Lower leg skin (tissue), 4 donors: ENCODE measurements around the gene GAS7. TPM values are rescaled to one million over a fixed set of nuclear protein-coding genes. Genes with fewer than 3 reads are reported as not detected.

ENCODE experiments used
- DNase-seq, 2 donors: peaks; one replicate each; pipeline ENCODE4 v3.0.0-alpha.2; 2019; ENCODE audit warnings: low spot score in 2 of 2
- H3K4me3 ChIP-seq: fragments of 200-600 bp; sonication (generic); 2 replicates; pipeline ENCODE4 v1.5.1; 2017; ENCODE audit warnings: mild to moderate bottlenecking, low read depth; ENCODE audit not compliant: poor library complexity, severe bottlenecking
- POLR2A ChIP-seq, 2 donors: fragments of 450-650 bp; IDR thresholded peaks; one replicate each; pipeline ENCODE4 v1.6.1; 2016 to 2017; ENCODE audit warnings: antibody characterized with exemption in 2 of 2, mild to moderate bottlenecking in 1 of 2, moderate library complexity in 1 of 2
- WGBS, 2 donors: methylation state at CpG; one replicate each; pipeline ENCODE4 v1.1.5; 2018; 5-methylcytosine and 5-hydroxymethylcytosine counted together
- intact Hi-C: fragments of 100-400 bp; cut with DNase I; formaldehyde crosslinking; loops from one replicate; pipeline ENCODE4 v1.15.0; 2023; ENCODE audit warnings: low total_unique reads
- total RNA-seq, 4 donors: library from RNA; depleted of rRNA; stranded (reverse); fragments of >200 nt; gene quantifications; one replicate each; pipeline ENCODE4 v1.1.0, GENCODE V29; 2016
- TF ChIP-seq, protein P1 (sequence below), 3 donors: fragments of 450-650 bp; IDR thresholded peaks; one replicate each; pipeline ENCODE4 v1.5.1; 2016; ENCODE audit warnings: antibody characterized with exemption in 3 of 3, mild to moderate bottlenecking in 3 of 3, moderate library complexity in 2 of 3

Gene GAS7
- total RNA-seq, 4 donors from 2014 or later, result 97.8 to 148 (median 117) TPM

DNA sequence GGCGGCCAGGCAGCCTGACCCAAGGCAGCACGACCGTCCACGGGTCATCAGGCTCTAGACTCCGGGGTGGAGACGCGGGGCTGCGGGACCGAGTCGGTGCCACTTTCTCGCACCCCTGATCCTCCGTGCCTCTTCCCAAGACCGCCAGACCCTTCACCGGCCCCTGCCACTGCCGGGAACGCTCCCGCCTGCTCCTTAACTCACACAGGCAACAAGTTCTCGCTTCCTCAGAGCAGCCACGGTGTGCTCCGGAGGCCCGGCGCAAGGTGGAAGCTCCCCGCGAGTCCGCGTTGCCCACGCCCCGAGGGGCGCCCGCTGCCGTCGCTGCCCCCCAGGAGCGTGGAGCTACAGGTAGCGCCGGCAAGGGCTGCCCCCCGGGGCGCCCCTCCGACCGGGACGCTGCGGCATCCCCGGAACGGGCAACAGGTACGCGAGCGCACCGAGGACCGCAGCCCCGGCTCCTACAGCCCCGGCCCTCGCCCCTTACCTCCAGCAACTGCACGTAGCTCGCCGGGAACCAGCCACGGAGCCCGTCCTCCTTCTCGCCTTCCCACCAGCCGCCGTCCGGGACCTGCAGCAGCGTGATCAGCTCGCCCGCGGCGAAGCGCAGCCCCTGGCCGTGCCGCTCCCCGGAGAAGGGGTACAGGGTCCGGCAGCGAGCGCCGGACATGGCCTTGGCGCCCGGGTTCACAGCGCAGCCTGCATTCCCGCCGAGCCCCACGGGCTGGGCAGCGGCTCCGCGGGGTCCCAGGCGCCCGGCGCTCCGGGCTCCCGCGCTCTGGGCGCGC lies 491 bp downstream of the GAS7 start:
- no peak for DNase-seq
- intact Hi-C loops, result no loop called here
- peak overlapping the region; percentile 61 for H3K4me3 ChIP-seq
- TF ChIP-seq POLR2A (IDR thresholded peaks at IDR 0.05), result no peak
- TF ChIP-seq, protein P1, sequence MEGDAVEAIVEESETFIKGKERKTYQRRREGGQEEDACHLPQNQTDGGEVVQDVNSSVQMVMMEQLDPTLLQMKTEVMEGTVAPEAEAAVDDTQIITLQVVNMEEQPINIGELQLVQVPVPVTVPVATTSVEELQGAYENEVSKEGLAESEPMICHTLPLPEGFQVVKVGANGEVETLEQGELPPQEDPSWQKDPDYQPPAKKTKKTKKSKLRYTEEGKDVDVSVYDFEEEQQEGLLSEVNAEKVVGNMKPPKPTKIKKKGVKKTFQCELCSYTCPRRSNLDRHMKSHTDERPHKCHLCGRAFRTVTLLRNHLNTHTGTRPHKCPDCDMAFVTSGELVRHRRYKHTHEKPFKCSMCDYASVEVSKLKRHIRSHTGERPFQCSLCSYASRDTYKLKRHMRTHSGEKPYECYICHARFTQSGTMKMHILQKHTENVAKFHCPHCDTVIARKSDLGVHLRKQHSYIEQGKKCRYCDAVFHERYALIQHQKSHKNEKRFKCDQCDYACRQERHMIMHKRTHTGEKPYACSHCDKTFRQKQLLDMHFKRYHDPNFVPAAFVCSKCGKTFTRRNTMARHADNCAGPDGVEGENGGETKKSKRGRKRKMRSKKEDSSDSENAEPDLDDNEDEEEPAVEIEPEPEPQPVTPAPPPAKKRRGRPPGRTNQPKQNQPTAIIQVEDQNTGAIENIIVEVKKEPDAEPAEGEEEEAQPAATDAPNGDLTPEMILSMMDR (IDR thresholded peaks at IDR 0.05), result no peak
- 3 to 5% methylated on average over 4 to 18 of the region's 90 CpGs for WGBS, 2 donors

DNA sequence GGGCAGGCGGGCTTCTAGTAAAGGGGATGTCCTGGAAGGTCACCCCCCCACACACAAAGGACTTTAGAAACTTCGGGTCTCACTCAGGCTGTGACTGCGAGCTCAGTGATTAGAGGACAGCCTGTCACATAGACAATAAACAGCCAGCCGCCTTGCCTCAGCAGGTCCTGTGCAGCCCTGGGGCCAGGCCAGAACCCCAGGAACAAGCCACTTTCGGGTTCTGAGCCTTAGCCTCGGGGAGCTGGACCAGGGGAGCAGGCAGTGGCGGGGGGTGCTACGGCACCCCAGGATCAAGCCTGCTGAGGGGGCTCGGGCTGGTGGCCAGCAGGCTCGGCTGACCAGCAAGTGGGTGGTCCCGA lies 1.1 kb downstream of the GAS7 start:
- no peak for TF ChIP-seq POLR2A (IDR thresholded peaks at IDR 0.05)
- TF ChIP-seq, protein P1 (IDR thresholded peaks at IDR 0.05), result no peak
- WGBS, 2 donors, result 27 to 42% methylated on average over 3 to 6 of the region's 11 CpGs
- DNase-seq, result no peak
- H3K4me3 ChIP-seq, result peak overlapping the region; percentile 61
- intact Hi-C loops, result no loop called here

DNA sequence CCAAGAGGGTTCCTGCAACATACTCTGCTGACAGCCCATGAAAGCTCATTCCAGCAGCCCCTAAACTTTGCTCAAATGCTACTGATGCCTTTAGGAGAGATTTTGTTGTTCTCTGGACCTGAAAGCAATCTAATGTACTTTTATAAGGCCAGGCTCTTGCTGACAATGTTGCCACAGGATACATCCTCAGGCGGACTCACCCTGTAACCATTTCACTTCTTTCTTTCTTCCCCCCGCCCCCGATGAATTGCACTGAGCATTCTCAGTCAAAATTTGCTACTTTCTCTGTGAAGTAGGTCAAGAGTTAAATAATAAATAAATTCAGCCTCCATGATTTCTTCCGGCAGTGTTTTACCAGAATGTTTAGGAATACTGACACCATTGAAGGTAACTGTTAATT lies 1.5 kb downstream of the GAS7 start:
- no peak overlapping the region for H3K4me3 ChIP-seq
- no peak for DNase-seq
- TF ChIP-seq POLR2A (IDR thresholded peaks at IDR 0.05), result no peak
- TF ChIP-seq, protein P1 (IDR thresholded peaks at IDR 0.05), result no peak
- intact Hi-C loops, result no loop called here
- WGBS, 2 donors, result 55 to 65% methylated on average over 4 of the region's 4 CpGs

DNA sequence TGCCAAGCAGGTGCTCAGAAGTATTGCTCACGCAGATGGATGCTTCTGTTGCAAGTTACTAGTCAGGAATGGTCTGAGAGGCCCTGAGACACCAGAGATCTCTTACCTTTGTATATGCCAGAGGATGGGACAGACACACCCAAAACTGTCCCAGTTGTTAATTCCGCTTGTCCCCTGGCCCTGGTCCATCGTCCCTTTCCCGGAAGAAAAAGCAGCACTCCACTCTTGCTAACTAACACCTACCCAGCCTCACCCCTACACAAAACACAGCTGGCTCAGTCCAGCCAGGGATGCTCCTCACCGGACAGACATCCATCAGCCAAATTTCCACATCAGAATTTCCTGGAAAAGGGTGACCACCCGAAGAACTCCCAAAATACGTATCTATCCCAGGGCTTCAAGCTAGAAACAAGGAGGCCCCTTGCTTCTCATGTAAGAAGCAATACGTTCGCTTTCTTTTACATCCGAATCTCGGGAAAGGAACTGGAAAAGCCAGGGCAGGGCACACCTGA lies 2.0 kb downstream of the GAS7 start:
- intact Hi-C loops, result no loop called here
- DNase-seq, result no peak
- WGBS, 2 donors, result 69 to 70% methylated on average over 11 of the region's 11 CpGs
- TF ChIP-seq POLR2A (IDR thresholded peaks at IDR 0.05), result no peak
- TF ChIP-seq, protein P1 (IDR thresholded peaks at IDR 0.05), result no peak
- H3K4me3 ChIP-seq, result no peak overlapping the region

DNA sequence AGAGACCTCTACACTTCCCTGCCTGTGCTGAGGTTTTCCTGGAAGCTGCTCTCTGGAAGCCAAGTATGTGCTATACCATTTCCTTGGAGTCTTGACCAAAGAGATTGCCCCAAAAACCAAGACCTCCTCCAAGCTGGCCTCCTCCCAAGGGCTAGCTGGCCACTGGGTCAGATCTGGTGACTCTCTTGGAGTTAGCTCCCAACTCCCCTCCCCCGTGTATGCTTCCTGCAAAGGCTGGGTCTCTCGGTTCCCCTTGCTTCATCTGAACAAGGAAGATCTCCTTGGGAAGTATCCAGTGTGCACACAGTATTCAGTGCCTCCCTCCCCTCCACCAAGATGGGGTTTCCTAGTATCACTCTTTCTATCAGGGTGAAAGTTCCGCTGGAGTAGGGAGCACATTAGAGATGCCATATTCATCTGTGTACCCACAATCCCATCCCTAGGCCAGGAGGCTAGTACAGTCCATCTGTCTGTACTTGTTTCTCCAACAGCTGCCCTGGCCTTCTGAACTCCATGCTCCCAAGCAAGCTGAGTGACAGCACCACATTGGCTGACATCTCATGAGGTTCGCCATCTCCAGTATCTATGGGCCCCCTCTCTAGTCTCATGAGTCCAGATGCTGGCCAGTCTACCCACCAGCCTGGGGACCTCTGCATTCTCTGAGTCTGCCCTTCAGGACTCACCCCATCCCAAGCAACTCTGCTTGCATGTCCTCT lies 3.2 kb downstream of the GAS7 start:
- intact Hi-C loops, result no loop called here
- DNase-seq, result no peak
- no peak overlapping the region for H3K4me3 ChIP-seq
- WGBS, 2 donors, result 86 to 88% methylated on average over 4 of the region's 4 CpGs
- TF ChIP-seq POLR2A (IDR thresholded peaks at IDR 0.05), result no peak
- TF ChIP-seq, protein P1 (IDR thresholded peaks at IDR 0.05), result no peak
